Cerebellar cortex (tissue), 1 donor: ENCODE data around the gene LPCAT4.
"Not testable (repeated sequence)": the region's sequence is repeated elsewhere in the genome, so short reads cannot be mapped to it uniquely, and the experiment has no call there.

Source experiments
- DNase-seq: peaks from one replicate; pipeline ENCODE4 v3.0.0-alpha.2; 2015; ENCODE audit warnings: low spot score

Gene LPCAT4, protein sequence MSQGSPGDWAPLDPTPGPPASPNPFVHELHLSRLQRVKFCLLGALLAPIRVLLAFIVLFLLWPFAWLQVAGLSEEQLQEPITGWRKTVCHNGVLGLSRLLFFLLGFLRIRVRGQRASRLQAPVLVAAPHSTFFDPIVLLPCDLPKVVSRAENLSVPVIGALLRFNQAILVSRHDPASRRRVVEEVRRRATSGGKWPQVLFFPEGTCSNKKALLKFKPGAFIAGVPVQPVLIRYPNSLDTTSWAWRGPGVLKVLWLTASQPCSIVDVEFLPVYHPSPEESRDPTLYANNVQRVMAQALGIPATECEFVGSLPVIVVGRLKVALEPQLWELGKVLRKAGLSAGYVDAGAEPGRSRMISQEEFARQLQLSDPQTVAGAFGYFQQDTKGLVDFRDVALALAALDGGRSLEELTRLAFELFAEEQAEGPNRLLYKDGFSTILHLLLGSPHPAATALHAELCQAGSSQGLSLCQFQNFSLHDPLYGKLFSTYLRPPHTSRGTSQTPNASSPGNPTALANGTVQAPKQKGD

DNA sequence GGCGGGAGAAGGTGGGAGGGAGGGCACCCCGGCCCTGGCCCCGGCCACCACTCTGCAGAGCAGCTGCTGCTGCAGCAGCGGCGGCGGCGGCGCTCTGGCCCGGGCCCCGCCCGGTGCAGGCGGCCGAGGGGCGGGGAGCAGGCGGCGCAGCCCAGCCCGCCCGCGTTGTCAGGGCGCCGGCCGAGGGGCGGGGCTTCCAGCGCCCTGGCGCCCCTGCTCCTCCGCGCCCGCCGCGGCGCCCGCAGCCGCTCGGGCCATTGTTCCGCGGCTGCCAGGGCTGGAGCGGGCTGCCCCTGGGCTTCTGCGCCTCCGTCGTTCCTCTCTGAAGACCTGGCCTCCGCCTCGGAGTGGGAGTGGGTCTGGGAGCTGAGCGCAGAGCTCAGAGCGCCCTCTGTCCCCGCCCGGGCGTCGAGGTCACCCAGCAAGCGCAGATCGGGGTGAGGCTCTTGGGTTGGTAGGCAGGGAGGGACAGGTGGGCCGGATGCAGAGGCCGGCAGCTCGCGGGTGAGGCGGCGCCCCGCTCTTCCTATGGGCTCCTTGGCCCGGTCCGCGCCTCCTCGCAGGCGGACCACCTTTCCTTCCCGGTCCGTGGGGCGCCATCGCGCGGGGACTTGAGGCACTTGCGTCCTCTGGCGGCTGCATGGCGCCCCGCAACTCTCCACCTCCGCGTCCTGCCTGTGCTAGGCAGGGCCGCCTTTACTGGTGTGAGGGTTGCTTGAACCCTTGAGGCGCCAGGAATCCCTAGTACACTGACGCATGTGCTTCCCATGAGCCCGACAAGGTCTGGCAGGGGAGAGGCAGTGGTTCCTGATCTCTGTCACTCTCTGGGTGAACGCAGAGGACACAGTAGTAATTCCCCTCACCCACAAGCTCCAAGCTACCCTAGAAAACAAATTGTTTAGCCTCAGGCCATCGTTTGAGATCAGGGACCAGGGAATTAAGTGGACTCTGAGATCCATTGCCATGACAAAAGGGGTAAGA lies at the start of gene LPCAT4:
LPCAT4 (minus strand) TSS at position 96 of the 981 bp plus-strand sequence. CDS start 96 bp downstream, outside the sequence.
- DNase-seq, result peak; percentile 88

DNA sequence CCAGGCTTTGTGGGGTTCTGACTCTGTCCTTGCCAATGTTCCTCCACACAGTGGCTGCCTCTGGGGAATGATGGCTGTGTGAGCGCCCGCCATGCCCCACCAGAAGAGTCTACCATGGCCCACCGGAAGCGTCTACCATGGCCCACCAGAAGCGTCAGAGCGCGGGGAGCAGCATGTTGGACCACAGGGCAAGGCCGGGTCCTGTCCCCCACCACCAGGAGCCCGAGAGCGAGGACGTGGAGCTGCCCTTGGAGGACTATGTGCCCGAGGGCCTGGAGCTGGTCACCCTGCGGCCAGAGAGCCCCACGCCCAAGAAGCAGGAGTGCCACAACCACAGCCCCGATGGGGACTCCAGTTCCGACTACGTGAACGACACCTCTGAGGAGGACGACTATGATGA lies 42.5 kb upstream of the LPCAT4 start:
- not testable (repeated sequence) for DNase-seq

DNA sequence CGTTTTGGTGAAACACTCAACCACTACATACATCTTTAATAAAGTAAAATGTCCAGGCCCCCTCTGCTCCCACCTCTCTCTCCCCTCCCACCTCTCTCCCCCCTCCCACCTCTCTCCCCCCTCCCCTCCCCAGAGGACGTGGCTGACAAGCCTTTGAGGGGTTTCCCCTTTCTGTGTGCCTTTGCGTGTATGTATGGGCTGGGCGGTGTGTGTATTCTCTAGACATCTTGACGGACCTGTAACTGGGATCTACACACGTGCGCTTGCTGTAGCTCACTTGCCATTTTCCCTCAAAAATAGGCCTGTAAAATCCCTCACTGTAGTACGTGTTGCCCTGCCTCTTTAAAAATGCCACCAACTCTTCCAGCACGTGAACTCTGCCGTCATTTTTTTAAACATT lies 42.0 kb upstream of the LPCAT4 start:
- DNase-seq, result not testable (repeated sequence)

DNA sequence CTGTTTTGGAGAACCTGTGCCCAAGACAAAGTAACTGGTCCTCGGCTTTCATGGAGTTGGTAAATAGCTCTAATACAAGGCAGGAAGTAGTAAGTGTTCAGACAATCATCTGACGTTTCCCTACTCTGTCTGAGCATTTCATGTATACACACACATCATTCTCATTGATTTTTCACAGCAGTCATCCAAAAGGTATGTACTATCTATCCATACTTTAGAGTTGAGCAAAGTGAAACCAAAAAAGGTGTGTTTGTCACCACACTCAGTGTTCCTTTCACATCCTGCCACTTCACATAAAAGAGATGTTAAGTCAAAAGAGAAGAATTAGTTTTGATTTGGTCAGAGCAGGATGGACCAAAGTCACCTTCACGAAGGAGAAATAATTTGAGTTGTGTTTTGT lies 36.9 kb upstream of the LPCAT4 start:
- DNase-seq, result not testable (repeated sequence)

DNA sequence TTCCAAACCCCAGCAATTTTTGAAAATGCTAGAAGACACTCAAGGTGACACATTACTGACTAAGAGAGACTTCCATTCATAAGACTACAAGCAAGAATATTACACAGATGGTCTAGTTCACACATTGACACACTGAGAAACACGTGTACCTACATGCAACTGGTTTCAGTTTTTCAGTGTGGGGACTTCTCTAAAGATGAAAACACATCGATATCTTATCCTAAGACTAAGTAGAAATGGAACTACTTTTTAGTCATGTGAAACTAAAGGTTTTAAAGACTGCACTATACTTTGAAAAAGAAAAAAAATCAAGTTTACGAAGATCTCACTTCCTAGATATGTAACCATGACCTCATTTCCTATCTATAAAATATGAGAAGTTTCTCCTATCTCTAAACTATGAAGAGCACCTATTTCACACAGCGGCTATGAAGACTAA lies 36.2 kb upstream of the LPCAT4 start:
- not testable (repeated sequence) for DNase-seq

DNA sequence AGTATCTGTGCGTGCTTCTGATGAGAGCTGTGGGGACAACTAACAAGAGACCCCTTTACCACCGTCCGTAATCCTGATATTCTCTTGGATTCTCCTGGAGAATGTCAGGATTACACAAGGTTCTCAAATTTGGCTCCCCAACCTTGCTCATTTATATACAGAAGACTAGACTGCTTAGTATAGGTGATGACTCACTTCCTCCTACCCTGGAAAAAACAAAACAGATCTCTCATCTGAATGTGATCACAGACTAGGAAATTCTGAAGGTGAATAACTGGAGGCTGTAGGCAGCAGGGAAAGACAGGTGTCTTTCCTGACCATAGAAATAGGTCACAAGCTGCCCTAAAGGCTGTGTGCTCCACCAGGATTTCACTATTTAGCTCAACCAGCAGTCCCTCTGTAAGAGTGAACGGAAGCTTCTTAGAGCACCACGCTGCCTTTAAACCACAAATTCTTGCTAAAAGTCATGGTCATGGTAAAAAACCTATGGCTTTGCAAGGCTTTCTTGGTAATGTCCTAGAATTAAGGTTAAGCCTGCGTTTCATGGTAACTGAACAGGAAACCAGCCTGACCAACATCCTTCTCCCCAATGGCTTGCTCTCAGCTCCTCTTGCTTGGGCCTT lies 30.8 kb upstream of the LPCAT4 start:
- DNase-seq, result not testable (repeated sequence)

DNA sequence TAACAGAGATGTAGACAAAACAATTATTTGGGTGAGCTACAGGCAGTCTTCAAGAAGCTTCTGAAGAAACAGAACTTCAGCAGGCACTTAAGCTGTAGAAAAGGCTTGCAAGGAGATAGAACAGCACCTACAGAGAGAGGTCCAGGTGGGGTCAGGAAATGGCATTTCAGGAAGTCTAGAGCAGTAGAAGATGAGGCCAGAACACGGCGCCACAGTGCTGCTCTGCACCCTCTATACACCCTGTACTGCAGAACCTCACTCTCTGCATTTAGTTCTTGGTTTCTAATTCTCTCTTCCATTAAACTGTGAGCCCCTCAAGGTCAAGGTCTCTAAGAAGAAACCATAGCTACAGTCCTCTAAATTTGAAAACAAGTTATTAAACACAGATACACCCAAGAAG lies 26.0 kb upstream of the LPCAT4 start:
- DNase-seq, result not testable (repeated sequence)

DNA sequence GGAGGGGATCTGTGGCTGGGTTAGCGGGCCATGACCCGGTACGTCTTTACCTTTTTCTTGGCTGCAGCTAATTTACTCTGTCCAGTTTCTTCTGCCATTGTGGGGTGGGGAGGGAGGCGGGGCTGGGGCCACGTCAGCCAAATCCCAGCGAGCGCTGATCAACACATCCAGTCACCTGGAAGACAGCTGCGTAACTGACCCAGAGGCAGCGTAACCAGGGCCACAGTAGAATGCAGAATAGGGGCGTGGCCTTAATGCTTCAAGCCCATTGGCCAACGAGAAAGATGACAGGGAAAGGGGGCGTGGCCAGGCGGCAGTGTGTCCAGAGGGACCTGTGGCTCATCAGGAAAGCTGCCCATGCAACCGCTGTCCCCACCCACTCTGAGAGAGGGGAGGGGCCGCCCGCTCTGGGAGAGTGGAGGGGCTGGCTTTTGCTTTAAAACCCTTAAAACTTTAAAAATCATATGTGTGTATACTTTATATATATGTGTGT lies 22.6 kb upstream of the LPCAT4 start:
- DNase-seq, result not testable (repeated sequence)

DNA sequence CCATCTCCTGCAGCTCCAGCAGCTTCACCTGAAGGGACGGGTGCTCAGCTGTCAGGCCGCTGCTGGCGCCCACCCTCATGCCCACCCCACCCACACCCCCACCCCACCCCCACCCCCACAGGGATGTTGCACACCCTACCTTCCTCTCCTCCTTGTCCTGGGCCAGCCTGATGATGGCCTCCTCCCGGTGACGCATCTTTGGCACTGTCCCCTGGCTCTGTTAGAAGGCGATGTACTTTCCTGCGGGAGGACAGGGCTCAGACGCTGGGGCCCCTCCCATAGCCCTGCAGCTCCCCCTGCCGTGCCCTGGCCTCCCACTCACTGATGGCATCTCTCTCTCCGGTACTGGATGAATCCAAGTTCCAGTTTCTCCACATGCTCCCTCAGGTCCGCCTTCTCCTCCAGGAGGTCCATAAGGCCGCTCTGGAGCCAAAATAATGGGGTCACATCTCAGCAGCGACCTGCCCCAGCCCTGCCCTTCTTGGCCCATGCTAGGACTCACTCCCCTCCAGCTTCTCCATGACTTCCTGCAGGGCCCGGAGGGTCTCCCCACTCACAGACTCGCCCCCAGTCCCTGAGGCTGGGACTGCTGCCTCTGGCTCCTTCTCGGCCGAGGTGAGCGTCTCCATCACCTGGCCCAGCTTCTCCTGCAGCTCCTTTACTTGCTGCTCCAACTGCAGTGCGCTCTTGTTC lies 15.0 kb upstream of the LPCAT4 start:
- DNase-seq, result not testable (repeated sequence)

DNA sequence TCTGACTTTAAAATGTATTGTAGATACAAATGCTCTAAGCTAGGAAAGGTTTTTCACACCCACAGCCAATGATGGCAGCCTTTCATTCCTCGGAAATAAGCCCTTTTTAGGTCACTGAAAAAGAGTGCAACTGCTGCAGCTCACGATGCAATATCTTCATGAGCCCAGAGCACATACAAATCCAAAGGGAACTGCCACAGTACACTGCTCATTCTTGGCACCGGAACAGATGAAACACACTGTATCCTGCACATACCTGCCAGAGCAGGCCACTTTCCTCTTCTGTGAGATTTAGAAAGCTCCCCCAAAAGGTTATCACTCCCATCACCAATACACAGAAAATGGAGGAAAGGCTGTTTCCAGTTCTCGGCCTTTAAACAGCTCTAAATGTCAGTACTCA lies 13.5 kb upstream of the LPCAT4 start:
- DNase-seq, result peak; percentile 53

DNA sequence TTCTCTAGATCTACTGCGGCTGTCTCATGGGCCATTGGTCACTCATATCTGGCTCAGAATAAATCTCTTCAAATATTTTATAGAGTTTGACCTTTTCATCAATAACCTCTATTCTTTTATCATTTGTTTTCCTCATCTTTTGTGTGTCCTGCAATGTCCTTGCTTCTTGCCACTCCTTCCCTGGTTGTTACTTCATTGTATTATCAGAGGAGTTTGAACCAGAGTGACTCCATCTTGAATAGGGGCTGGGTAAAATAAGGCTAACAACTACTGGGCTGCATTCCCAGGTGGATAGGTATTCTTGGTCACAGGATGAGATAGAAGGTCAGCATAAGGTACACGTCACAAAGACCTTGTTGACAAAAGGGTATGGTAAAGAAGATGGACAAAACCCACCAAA lies 9.9 kb upstream of the LPCAT4 start:
- no peak for DNase-seq

DNA sequence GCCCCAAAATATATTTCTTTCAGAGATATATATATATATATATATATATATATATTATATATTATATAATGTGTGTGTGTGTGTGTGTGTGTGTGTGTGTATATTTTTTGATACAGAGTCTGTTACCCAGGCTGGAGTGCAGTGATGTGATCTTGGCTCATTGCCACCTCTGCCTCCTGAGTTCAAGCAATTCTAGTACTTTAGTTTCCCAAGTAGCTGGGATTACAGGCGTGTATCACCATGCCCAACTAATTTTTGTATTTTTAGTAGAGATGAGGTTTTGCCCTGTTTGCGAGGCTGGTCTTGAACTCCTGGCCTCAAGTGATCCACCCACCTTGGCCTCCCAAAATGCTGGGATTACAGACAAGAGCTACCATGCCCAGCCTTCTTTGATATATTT lies 8.5 kb upstream of the LPCAT4 start:
- DNase-seq, result not testable (repeated sequence)

DNA sequence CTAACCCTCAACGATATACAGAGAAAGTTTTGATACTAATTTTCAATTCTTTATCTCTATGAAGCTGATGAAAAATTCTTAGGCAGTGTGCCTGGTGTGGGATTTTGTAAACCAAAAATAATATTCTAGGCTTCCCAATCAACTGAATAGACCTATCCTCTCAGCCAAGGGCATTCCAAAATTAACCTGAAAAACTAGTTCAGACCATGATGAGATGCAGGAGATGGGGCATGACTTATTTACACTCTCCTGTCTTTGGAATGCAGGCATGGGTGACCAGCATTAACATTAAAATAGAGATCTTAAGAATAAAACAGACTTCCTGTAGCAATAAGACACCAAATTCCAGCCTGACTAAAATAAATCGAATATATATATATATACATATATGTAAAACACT lies 7.8 kb upstream of the LPCAT4 start:
- DNase-seq, result no peak

DNA sequence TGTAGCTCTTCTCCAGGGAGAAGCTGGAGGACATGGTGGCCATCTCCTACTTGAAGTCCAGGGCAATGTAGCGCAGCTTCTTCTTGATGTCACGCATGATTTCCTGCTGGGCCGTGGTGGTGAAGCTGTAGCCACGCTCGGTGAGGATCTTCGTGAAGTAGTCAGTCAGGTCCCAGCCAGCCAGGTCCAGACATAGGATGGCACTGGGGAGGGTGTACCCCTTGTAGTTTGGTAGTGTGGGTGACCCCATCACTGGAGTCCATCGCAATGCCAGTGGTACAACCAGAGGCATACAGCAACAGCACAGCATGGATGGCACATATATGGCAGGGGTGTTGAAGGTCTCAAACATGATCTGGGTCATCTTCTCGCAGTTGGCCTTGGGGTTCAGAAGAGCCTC lies 7.0 kb upstream of the LPCAT4 start:
- DNase-seq, result no peak

DNA sequence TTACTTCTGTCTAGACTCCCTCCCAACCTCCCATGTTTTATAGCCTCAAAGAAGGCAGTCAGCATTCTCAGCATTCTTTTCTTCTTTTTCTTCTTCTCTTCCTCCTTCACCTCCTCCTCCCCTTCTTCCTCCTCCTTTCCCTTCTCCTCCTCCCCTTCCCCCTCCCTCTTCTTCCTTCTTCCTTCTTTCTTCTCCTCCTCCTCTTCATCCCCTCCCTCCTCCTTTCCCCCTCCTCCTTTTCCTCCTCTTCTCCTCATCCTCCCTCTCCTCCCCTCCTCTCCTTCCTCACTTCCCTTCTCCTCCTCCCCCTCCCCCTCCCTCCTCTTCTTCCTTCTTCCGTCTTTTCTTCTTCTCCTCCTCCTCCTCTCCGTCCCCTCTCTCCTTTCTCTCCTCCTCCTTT lies 3.6 kb upstream of the LPCAT4 start:
- no peak for DNase-seq

DNA sequence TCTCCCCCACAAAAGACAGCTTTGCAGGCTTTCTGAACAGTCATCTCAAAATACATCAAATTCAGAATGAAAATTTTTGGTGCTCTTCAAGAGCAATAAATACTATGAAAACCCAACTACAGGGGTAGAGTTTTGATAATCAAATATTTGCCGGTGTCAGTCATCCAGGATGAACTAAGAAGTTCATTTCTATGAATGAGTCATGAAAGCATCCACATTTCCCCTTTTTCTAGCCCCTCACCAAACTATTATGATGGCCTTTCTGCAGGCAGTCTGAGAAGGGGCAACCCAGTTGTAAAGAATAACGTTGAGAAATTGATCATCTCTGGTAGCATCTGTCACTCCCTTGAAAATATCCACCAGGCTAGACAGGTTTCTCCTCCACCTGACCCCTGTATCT lies 3.1 kb upstream of the LPCAT4 start:
- no peak for DNase-seq

DNA sequence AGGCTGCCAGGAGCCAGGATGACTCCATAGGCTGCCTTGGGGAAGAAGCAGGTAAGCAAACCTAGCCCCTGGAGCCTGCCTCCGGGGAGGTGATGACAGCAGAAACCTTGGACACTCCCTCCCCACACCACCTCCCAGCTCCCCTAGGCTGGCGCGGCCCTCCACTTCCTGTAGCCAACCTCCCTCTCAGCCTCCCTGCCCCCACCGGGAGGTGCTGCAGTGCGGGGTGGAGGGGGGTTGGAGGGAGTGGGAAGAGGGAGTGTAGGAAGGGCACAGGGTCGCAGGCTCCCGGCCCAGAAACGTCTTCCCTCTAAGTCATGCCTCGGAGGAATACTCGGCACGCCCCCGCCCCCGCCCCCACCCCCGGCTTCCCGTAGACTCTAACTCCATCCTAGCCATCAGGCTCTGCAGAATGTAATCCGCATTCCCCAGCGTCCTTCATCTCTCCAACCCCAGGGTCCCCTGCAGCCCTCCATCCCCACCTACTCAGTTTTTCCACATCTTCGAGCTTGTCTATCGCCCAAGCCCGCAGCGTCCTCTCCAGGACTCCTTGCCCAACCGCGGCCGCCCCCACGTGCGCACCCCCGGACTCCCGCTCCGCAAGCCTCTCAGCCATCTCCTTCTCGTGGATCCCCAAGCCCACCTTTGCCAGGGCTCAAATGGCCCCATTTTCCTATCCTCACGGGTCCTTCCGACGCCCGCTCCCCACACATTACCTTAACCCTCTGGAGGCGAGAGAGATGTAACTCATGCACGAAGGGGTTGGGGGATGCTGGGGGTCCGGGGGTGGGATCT lies 528 bp downstream of the LPCAT4 start:
- DNase-seq, result peak; percentile 76

DNA sequence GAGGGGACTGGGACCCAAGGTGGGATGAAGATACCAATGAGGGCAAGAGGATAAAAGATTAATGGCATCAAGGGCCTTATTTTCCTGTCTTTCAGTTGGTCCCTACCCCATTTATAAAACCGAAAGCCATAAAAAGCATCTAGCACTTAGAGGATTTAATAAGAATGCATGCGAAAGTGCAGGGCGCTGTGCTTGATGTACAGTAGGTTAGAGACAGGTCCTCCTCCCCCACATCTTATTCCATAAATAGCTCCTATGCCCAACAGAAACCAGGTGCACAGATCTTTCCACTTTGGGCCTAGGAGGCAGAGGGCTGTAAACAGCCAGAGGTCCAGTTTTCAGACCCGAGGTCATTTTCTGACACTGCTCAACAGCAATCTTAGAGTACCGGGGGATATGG lies 1.2 kb downstream of the LPCAT4 start:
- DNase-seq, result peak; percentile 68

DNA sequence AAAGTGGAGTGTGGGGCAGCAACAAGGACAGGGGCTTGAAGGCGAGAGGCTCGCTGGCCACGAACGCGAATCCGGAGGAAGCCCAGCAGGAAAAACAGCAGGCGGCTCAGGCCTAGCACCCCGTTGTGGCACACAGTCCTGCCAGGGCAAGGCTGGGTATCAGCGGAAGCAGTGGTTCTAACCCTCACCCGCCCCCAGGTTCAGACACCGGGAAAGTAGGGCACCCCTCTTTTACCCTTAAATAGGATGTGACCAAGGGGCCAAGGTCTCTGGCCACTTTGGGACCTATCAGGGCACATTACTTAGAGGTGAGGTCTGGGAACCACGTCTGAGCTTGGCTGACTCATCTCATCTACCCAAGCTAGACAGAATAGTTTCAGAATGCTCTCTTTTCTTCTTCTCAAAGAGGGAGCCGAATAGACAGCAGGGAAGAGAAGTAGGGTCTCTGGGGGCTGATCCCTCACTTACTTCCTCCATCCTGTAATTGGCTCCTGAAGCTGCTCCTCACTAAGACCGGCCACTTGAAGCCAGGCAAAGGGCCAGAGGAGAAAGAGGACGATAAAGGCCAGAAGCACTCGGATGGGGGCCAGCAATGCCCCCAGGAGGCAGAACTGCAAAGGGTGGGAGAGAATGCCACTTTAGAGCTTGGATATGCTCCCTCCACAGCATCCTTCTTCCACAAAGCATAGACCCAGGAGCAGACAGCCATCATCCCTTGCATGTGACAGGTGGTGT lies 1.7 kb downstream of the LPCAT4 start:
- no peak for DNase-seq

DNA sequence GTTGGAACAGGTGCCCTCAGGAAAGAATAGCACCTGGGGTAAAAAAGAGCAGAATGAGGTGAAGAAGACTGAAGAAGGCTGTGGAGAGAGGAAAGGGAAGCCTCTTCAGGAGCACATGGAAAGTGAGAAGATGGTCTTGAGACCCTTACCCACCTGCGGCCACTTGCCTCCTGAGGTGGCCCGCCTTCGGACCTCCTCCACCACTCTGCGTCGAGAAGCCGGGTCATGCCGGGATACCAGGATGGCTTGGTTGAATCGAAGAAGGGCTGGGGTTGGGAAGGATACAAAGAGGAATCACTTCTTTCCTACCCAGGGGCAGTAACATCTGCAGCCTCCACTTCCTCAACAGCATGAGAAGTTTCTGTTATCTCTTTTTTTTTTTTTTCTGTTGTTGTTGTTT lies 3.0 kb downstream of the LPCAT4 start:
- no peak for DNase-seq
